Endodermal cell (in vitro differentiated cells): ENCODE measurements around the gene VPS13D. TPM values are rescaled to one million over a fixed set of nuclear protein-coding genes. Genes with fewer than 3 reads are reported as not detected.

Source experiments
- DNase-seq: peaks from one replicate; pipeline ENCODE4 v3.0.0-alpha.2; 2017
- H3K27ac ChIP-seq: 2 replicates; pipeline ENCODE4 v1.5.1; 2013; ENCODE audit warnings: mild to moderate bottlenecking, low read depth, low read length, moderate library complexity
- H3K27me3 ChIP-seq: 2 replicates; pipeline ENCODE4 v1.6.1; 2013; ENCODE audit warnings: mild to moderate bottlenecking, low read length, moderate library complexity; ENCODE audit not compliant: insufficient read depth, control insufficient read depth, poor library complexity, severe bottlenecking
- H3K36me3 ChIP-seq: 2 replicates; pipeline ENCODE4 v1.7.0; 2013; ENCODE audit warnings: mild to moderate bottlenecking, low read length, moderate library complexity; ENCODE audit not compliant: control insufficient read depth, insufficient read depth
- H3K4me1 ChIP-seq: one replicate; pipeline ENCODE4 v1.7.0; 2013; ENCODE audit warnings: low read length; ENCODE audit not compliant: control insufficient read depth, insufficient read depth
- H3K4me3 ChIP-seq: 2 replicates; pipeline ENCODE4 v1.5.1; 2013; ENCODE audit warnings: mild to moderate bottlenecking, low read length, moderate library complexity
- H3K9ac ChIP-seq: 2 replicates; pipeline ENCODE4 v1.6.1; 2013; ENCODE audit warnings: mild to moderate bottlenecking, low read length, moderate library complexity; ENCODE audit not compliant: poor library complexity, severe bottlenecking; ENCODE audit errors: extremely low read depth
- H3K9me3 ChIP-seq: 2 replicates; pipeline ENCODE4 v1.6.1; 2013; ENCODE audit warnings: mild to moderate bottlenecking, low read length, moderate library complexity; ENCODE audit not compliant: control insufficient read depth
- H3K27ac Mint-ChIP-seq: 2 replicates; pipeline ENCODE4 v1.8.0; 2020; ENCODE audit warnings: mixed read lengths
- H3K27me3 Mint-ChIP-seq: 2 replicates; pipeline ENCODE4 v1.8.0; 2021; ENCODE audit warnings: mild to moderate bottlenecking, mixed read lengths; ENCODE audit not compliant: insufficient read depth
- H3K36me3 Mint-ChIP-seq: 2 replicates; pipeline ENCODE4 v1.8.0; 2020; ENCODE audit warnings: low read depth, mixed read lengths
- H3K4me1 Mint-ChIP-seq: 2 replicates; pipeline ENCODE4 v1.8.0; 2020; ENCODE audit warnings: mixed read lengths
- H3K4me3 Mint-ChIP-seq: 2 replicates; pipeline ENCODE4 v1.8.0; 2020; ENCODE audit warnings: mild to moderate bottlenecking, moderate library complexity, mixed read lengths
- H3K9me3 Mint-ChIP-seq: 2 replicates; pipeline ENCODE4 v1.8.0; 2020; ENCODE audit warnings: mild to moderate bottlenecking, mixed read lengths
- WGBS, 2 experiments: methylation state at CpG; one replicate each; pipeline versions ENCODE4 v1.1.5 to v1.1.7; 2013; ENCODE audit warnings: missing lambda C conversion rate in 2 of 2, mixed read lengths in 1 of 2; ENCODE audit not compliant: insufficient coverage in 1 of 2, insufficient read length in 1 of 2; 5-methylcytosine and 5-hydroxymethylcytosine counted together
- total RNA-seq, 2 donors: library from RNA; stranded (reverse); fragmentation: NEBNext Ultra II Directional in 1 of 2; extraction: Animal tissue kit (Norgen Biotek cat#: 25700) in 1 of 2; gene quantifications; 2 replicates in 1 of 2; 3 replicates in 1 of 2; pipeline ENCODE4 v1.2.1, GENCODE V29; 2021
- TF ChIP-seq, protein P1 (sequence below): fragments of 200-600 bp; sonication (generic); conservative IDR thresholded peaks from 2 replicates; pipeline ENCODE4 v1.5.0; 2021; ENCODE audit warnings: antibody characterized with exemption, mild to moderate bottlenecking

The VPS13D gene
- total RNA-seq, 2 donors from 2014 or later = 32.5 to 36.7 TPM

DNA sequence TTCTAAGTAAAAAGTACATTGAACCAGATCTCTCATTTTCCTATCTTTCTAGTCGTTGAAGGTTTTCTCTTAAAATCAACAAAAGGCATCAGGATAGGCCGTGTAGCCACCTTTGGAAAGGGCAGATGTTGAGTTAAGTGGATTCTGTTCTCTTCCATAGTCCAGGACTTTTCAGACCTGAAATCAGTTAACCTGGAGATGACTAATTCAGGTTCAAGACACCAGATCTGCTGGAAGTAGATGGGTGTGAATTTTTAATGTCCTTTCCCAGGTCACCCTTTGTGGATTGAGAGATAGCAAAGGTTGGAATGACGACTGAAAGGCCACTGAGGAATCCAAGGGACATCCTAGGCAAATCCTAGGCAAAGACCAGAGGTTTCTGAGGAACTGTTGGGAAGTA, 215.4 kb downstream of the VPS13D start:
- peaks cover 1% of the 10 kb centered on the region for H3K9me3 Mint-ChIP-seq
- TF ChIP-seq, protein P1, sequence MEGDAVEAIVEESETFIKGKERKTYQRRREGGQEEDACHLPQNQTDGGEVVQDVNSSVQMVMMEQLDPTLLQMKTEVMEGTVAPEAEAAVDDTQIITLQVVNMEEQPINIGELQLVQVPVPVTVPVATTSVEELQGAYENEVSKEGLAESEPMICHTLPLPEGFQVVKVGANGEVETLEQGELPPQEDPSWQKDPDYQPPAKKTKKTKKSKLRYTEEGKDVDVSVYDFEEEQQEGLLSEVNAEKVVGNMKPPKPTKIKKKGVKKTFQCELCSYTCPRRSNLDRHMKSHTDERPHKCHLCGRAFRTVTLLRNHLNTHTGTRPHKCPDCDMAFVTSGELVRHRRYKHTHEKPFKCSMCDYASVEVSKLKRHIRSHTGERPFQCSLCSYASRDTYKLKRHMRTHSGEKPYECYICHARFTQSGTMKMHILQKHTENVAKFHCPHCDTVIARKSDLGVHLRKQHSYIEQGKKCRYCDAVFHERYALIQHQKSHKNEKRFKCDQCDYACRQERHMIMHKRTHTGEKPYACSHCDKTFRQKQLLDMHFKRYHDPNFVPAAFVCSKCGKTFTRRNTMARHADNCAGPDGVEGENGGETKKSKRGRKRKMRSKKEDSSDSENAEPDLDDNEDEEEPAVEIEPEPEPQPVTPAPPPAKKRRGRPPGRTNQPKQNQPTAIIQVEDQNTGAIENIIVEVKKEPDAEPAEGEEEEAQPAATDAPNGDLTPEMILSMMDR = no peak

DNA sequence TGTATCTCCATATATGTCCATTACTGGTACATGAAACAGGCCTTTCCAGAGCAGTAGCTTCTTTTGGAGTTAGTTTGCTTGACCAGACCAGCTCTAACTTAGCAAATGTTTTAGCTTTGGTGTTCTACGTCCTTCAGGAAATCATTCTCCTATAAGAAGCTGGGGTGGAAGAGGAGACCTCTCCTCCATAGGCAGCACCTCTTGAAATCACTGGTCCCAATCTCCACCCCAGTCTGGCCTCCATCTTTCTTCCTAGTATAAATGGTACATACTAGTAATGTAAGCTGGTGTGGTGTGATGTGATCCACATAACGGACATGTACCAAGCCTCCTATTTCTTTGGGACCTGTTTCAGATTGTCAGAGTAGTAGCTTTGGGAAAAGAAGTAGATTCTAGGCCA, 216.8 kb downstream of the VPS13D start:
- Mint-ChIP-seq H3K27me3 (peaks cover 16% of the 10 kb centered on the region), H3K9me3 (peaks cover 1% of the 10 kb centered on the region), H3K4me1 (peaks cover 27% of the 10 kb centered on the region), H3K4me3 (no peak overlapping the region), H3K27ac (no peak overlapping the region), H3K36me3 (peaks cover 18% of the 10 kb centered on the region)
- peaks cover 8% of the 10 kb centered on the region for H3K9me3 ChIP-seq
- H3K4me1 ChIP-seq = peaks cover 18% of the 10 kb centered on the region
- no peaks in the 10 kb centered on the region for H3K36me3 ChIP-seq
- no peak for DNase-seq
- TF ChIP-seq, protein P1 = no peak
- H3K4me3 ChIP-seq = no peak overlapping the region
- WGBS, 2 experiments = 100% methylated on average over 2 of the region's 2 CpGs; no CpG with 5 or more reads in 1 of the 2 experiments
- no peak overlapping the region for H3K27ac ChIP-seq
- no peaks in the 10 kb centered on the region for H3K27me3 ChIP-seq
- no peak overlapping the region for H3K9ac ChIP-seq

More for the DNA sequence above, 215.4 kb downstream of the VPS13D start:
- no peak overlapping the region for H3K4me3 ChIP-seq
- WGBS, 2 experiments = 56 to 74% methylated on average over 3 of the region's 3 CpGs
- Mint-ChIP-seq H3K27me3 (peaks cover 7% of the 10 kb centered on the region), H3K27ac (no peak overlapping the region), H3K4me1 (peaks cover 22% of the 10 kb centered on the region), H3K4me3 (no peak overlapping the region), H3K36me3 (peaks cover 12% of the 10 kb centered on the region)
- no peaks in the 10 kb centered on the region for H3K36me3 ChIP-seq
- peaks cover 18% of the 10 kb centered on the region for H3K4me1 ChIP-seq
- no peak overlapping the region for H3K9ac ChIP-seq
- H3K9me3 ChIP-seq = peaks cover 8% of the 10 kb centered on the region
- DNase-seq = no peak
- no peaks in the 10 kb centered on the region for H3K27me3 ChIP-seq
- no peak overlapping the region for H3K27ac ChIP-seq

DNA sequence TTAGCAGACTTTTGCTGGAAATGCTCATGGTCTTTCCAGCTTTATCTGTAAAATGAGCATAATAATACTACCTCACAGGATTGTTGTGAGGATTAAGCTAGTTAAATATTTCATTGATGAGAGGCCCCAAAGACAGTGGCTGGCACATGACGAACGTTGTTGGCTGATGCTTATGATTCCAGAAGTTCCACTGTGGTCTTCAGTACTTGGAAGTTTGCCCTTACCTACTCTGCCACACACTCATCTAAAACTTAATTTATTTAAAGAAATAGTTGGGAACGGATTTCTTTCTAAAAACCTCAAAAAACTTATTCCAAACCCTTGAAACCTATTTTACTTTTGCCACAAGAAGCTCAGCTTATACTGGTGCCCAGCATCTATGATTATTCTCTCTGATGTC, 217.5 kb downstream of the VPS13D start:
- peaks cover 19% of the 10 kb centered on the region for H3K27me3 Mint-ChIP-seq
- 86 to 98% methylated on average over 1 to 3 of the region's 3 CpGs for WGBS, 2 experiments
- Histone ChIP-seq H3K9ac (no peak overlapping the region), H3K27me3 (no peaks in the 10 kb centered on the region), H3K9me3 (peaks cover 8% of the 10 kb centered on the region), H3K4me3 (no peak overlapping the region), H3K36me3 (no peaks in the 10 kb centered on the region), H3K4me1 (peaks cover 18% of the 10 kb centered on the region), H3K27ac (no peak overlapping the region)
- peaks cover 1% of the 10 kb centered on the region for H3K9me3 Mint-ChIP-seq
- peaks cover 27% of the 10 kb centered on the region for H3K4me1 Mint-ChIP-seq
- H3K36me3 Mint-ChIP-seq = peaks cover 18% of the 10 kb centered on the region
- no peak overlapping the region for H3K4me3 Mint-ChIP-seq
- no peak overlapping the region for H3K27ac Mint-ChIP-seq
- no peak for DNase-seq
- TF ChIP-seq, protein P1 = no peak
